PFSK-1 (cell line): ENCODE data around the gene EXOC7.

Source experiments
- FOXP2 ChIP-seq: optimal IDR thresholded peaks from 2 replicates; pipeline ENCODE3; 2011; ENCODE audit warnings: borderline replicate concordance, control low read depth, inconsistent platforms; ENCODE audit not compliant: insufficient read depth; ENCODE audit errors: extremely low read length, extremely low read depth
- POLR2AphosphoS5 ChIP-seq: IDR thresholded peaks from 2 replicates; pipeline ENCODE4 v1.6.1; 2012; ENCODE audit warnings: low read depth, mild to moderate bottlenecking, control low read depth, low read length, moderate library complexity
- REST ChIP-seq, 2 experiments: IDR thresholded peaks; 2 replicates each; pipeline versions ENCODE4 v1.6.1 to v1.8.0; 2011 to 2012; ENCODE audit warnings: low read depth in 2 of 2, low read length in 2 of 2, control low read depth in 1 of 2, inconsistent platforms in 1 of 2, mild to moderate bottlenecking in 1 of 2, moderate library complexity in 1 of 2; ENCODE audit not compliant: insufficient read depth in 1 of 2
- SIN3A ChIP-seq: IDR thresholded peaks from 2 replicates; pipeline ENCODE4 v1.6.1; 2012; ENCODE audit warnings: mild to moderate bottlenecking, low read length, moderate library complexity, borderline replicate concordance; ENCODE audit not compliant: insufficient read depth
- TAF1 ChIP-seq: IDR thresholded peaks from 2 replicates; pipeline ENCODE4 v1.6.1; 2012; ENCODE audit warnings: low read length, control low read depth, borderline replicate concordance; ENCODE audit not compliant: insufficient read depth

Gene EXOC7

GRCh38 chr17:76071531-76072147, 31.9 kb downstream of the EXOC7 start:
- TF ChIP-seq FOXP2 (no peak), TAF1 (no peak), SIN3A (no peak), REST (IDR thresholded peaks at IDR 0.05; ENCODE audit: insufficient read depth in 1 of 2, low read depth in 2 of 2, low read length in 2 of 2) (no peak), POLR2AphosphoS5 (no peak)

GRCh38 chr17:76065775-76066174, 37.8 kb downstream of the EXOC7 start:
- TF ChIP-seq REST (IDR thresholded peaks at IDR 0.05; ENCODE audit: insufficient read depth in 1 of 2, low read depth in 2 of 2, low read length in 2 of 2) (no peak), POLR2AphosphoS5 (no peak), TAF1 (no peak), FOXP2 (no peak), SIN3A (no peak)

GRCh38 chr17:76063875-76064546, 39.6 kb downstream of the EXOC7 start:
- TF ChIP-seq FOXP2: no peak
- no peak for TF ChIP-seq REST (IDR thresholded peaks at IDR 0.05; ENCODE audit: insufficient read depth in 1 of 2, low read depth in 2 of 2, low read length in 2 of 2)
- TF ChIP-seq SIN3A: no peak
- TF ChIP-seq POLR2AphosphoS5: no peak
- no peak for TF ChIP-seq TAF1

- no peak for TF ChIP-seq TAF1
- TF ChIP-seq FOXP2: no peak
- no peak for TF ChIP-seq SIN3A
- TF ChIP-seq REST (IDR thresholded peaks at IDR 0.05; ENCODE audit: insufficient read depth in 1 of 2, low read depth in 2 of 2, low read length in 2 of 2): no peak
- no peak for TF ChIP-seq POLR2AphosphoS5
Measured at GRCh38 chr17:76056882-76057281, 46.7 kb downstream of the EXOC7 start.
